ENCODE data around the gene RFC3.
"Not testable (repeated sequence)": the region's sequence is repeated elsewhere in the genome, so short reads cannot be mapped to it uniquely, and the experiment has no call there.

The RFC3 gene

GRCh38 chr13:33806470-33807248 is 11.3 kb upstream of the RFC3 start:
- no peak for DNase-seq

- not testable (repeated sequence) for DNase-seq
Measured at GRCh38 chr13:33812829-33813228, 5.1 kb upstream of the RFC3 start.

DNA sequence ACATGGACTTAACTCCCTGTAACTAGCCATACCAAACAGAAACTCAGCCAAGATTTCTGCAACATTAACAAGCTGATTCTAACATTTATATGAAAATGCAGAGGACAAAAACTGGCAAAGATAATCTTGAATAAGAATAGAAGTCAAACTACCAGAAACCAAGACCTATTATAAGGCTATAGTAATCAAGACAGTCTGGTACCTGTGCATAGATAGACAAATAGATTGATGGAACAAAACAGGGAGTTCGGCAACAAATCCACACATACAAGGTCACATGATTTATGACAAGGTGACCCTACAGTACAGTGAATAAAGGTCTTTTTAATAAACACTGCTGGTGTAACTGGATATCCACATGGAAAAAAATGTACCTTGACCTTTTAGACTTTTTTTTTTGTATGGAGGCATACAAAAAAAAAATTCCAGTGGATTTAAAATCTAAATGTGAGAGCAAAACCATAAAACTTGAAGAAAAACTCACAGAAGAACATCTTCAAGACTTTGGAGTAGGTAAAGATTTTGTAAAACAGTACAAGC is 2.9 kb upstream of the RFC3 start:
- DNase-seq: no peak

- DNase-seq: no peak
Measured at GRCh38 chr13:33816912-33817311, 1.0 kb upstream of the RFC3 start.

GRCh38 chr13:33817513-33817900 is 442 bp upstream of the RFC3 start:
- DNase-seq: no peak

- no peak for DNase-seq
Measured at GRCh38 chr13:33825083-33825482, 7.1 kb downstream of the RFC3 start.

GRCh38 chr13:33827139-33827538 is 9.2 kb downstream of the RFC3 start:
- DNase-seq: no peak

DNA sequence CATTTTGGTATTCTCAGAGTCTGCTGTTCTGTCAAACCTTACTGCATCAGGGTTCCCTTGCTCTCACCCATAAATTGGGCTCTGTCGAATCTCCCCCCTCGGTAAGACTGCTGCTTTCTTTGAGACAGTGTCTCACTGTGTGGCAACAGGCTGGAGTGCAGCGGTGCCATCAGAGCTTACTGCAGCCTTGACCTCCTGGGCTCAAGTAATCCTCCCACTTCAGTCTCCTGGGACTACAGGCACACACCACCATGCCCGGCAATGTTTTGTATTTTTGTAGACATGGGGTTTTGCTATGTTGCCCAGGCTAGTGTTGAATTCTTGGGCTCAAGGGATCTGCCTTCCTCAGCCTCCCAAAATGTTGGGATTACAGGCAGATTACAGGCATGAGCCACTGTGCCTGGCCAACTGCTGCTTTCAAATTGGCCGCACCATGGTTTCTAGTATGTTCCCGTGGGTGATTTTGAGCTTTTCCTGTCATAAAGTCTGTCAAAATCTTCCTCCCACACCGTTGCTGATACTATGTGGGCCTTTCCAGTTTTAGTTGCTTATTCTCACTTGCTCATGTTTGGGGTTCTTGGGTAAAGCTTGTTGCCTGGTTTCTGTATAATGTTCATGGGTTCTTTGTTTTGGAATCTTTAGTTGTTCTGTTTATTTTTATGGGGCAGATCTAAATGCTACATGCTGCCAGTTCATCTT is 10.6 kb downstream of the RFC3 start:
- no peak for DNase-seq

- no peak for DNase-seq
Measured at GRCh38 chr13:33832872-33833271, 14.9 kb downstream of the RFC3 start.

GRCh38 chr13:33838647-33839046 is 20.7 kb downstream of the RFC3 start:
- no peak for DNase-seq

DNA sequence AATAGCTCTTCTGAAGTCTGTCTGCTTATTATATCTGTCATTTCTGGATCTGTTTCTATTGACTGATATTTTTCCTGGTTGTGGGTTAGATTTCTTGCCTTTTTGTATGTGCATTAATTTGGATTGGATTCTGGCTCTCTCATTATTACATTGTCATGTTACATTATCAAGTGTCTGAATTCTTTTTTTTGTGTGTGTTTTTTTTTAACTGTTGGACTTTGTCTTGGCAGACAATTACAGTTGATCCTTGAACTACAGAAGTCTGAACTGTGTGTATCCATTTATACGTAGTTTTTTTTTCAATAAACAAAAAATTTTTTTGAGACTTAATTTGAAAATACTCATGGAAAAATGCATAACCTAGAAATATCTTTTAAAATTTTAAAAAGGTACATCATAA is 22.5 kb downstream of the RFC3 start:
- DNase-seq: no peak

GRCh38 chr13:33842207-33842606 is 24.3 kb downstream of the RFC3 start:
- no peak for DNase-seq

DNA sequence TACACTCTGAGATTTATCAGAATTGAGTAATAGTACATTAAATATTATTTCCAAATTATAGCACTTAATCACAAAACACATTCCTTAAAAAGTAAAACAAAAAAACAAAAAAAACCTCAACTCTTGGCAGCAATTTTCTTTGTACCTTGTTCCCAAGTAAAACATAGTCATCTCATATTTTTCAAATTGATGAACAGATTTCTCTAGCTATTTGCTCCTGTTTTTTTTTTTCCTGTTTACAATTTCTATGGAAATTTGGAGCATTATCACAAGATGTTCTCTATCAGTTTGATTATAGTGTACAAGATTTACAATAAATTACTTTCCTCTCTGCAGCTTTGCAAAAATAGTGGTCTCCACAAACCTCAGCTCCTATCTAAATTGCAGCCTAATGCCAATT is 25.0 kb downstream of the RFC3 start:
- DNase-seq: no peak

GRCh38 chr13:33845572-33846302 is 27.8 kb downstream of the RFC3 start:
- DNase-seq: no peak

GRCh38 chr13:33846303-33847062 is 28.5 kb downstream of the RFC3 start:
- no peak for DNase-seq

- DNase-seq: no peak
Measured at GRCh38 chr13:33849211-33849610, 31.3 kb downstream of the RFC3 start.

- no peak for DNase-seq
Measured at GRCh38 chr13:33855371-33855895, 37.5 kb downstream of the RFC3 start.

- no peak for DNase-seq
Measured at GRCh38 chr13:33859691-33860303, 41.8 kb downstream of the RFC3 start.

DNA sequence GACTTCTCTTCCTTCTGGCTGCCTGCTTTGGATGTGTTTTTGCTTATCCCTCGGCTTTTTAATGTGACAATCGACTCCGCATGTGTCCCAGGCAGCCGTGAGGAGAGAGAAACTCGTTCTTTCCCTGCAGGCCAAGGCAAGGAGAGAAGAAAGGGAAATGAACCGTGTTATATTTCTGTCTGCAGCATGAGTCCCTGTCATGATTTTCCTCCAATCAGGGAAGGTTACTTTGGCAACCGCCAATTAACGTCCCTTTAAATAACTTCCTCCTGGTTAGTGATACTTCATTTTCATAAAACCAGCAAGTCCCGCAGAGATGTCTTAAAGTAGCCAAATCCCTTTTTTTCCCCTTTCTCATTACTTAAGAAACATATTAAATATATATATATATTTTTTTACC is 42.6 kb downstream of the RFC3 start:
- DNase-seq: no peak

GRCh38 chr13:33862016-33862415 is 44.1 kb downstream of the RFC3 start:
- no peak for DNase-seq

Data from hypothalamus (tissue), 51 donors.